HG02610 (cell line): ENCODE results near the gene PLTP.
"Not testable (repeated sequence)": the region's sequence is repeated elsewhere in the genome, so short reads cannot be mapped to it uniquely, and the experiment has no call there.

ENCODE experiments used
- ATAC-seq: cut with Tn5 transposase; IDR thresholded peaks from one replicate; pipeline ENCODE4 v1.9.1; 2021; ENCODE audit warnings: mild to moderate bottlenecking, moderate library complexity; ENCODE audit not compliant: unreplicated experiment

Gene PLTP

DNA sequence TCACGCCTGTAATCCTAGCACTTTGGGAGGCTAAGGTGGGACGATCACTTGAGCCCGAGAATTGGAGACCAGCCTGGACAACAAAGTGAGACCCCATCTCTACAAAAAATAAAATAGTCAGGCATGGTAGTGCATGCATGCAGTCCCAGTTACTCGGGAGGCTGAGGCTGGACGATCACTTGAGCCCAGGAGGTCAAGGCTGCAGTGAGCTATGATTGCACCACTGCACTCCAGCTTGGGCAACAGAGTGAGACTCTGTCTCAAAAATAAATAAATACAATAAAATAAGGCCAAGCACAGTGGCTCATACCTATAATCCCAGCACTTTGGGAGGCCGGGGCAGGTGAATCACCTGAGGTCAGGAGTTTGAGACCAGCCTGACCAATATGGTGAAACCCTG, 10.6 kb downstream of the PLTP start:
- not testable (repeated sequence) for ATAC-seq

DNA sequence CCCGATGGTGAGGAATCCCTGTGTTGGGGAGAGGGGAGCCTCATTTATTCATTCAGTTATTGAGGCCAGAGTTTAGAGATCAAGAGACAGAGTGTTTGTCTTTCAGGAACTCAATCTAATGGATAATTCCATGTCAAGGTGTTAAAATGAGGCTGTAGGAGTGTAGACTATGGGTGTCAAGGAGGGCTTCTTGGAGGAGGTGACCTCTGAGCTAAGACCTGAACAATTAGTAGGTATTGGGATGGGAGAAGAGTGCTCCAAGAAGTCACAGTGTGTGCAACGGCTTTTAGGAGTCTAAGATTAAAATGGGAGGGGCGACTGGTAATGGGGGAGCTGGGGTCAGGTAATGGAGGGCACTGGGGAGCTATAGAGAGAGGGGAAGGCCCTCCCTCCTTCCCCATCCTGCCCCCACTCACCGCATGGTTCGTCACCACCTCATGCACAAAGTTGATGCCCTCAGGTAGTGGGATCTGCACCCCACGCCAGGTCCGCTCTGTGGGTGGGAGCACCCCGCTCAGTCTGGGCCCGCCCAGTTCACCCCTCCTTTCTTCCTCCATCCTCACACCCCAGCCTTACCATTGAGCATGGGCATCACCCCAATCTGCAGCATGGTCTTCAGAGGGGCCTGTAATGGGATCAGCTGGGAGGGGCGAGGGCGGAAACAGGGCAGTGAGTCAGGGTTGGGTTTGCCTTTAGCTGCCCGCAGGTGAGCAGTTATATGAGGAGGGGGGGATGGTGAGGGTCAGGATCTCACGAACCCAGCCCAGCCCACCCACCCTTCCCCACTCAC, 12.7 kb downstream of the PLTP start:
- no peak for ATAC-seq

DNA sequence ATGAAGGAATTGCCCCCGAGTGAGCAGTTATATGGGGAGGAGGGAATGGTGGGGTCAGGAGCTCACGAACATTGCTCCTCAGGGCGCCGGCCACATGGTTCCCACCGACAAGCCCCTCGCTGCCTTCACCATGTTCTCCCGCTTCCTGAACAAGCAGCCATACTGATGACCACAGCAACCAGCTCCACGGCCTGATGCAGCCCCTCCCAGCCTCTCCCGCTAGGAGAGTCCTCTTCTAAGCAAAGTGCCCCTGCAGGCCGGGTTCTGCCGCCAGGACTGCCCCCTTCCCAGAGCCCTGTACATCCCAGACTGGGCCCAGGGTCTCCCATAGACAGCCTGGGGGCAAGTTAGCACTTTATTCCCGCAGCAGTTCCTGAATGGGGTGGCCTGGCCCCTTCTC, 13.7 kb downstream of the PLTP start:
- no peak for ATAC-seq

DNA sequence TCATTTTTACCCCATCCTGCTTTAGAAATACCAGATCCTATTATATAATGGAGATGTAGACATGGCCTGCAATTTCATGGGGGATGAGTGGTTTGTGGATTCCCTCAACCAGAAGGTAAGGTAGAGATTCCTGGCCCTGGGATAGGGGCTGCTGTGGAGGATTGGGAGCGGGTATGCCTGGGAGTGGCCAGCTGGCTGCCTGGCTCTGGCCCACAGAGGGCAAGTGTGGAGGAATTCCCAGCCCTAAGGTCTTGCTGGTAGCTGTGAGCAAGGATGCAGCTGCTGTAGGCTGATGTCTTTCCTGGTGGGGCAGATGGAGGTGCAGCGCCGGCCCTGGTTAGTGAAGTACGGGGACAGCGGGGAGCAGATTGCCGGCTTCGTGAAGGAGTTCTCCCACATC, 14.3 kb downstream of the PLTP start:
- ATAC-seq: no peak

DNA sequence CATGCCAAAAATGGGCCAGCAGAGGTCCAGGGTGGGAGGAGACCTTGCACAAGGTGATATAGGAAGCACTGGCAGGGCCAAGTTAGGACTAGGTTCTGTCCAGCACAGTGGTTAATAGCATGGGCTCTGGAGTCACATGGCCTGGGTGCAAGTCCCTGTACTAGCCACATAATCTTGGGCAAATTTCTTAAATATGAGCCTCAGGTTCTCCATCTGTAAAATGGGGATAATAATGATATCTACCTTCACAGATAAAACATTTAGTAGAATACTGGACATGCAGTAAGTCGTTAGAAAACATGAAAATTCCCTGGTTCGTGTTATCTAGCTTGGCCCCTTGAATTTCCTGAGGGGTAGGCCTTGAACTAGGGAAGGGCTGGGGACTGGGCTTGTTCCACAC, 14.7 kb downstream of the PLTP start:
- ATAC-seq: no peak

DNA sequence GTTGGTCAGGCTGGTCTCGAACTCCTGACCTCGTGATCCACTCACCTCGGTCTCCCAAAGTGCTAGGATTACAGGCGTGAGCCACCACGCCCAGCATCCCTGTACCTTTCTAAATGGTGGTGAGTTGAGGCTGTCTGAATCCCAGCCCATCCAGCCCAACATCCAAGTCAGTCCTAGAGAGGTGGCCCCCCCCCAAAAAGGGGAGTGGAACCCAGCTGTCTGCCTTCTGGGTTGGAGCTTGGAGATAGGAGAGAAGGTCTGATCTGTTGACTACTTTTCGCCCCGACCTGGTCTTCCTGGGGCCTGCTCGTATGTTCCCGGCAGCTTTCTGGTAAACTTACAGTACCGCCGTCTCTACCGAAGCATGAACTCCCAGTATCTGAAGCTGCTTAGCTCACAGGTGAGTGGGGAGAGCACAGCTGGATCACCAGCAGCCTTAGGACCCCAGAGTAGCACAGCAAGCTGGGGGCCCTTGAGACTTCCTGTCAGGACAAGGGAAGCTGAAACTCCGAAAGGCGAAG, 15.3 kb downstream of the PLTP start:
- no peak for ATAC-seq

DNA sequence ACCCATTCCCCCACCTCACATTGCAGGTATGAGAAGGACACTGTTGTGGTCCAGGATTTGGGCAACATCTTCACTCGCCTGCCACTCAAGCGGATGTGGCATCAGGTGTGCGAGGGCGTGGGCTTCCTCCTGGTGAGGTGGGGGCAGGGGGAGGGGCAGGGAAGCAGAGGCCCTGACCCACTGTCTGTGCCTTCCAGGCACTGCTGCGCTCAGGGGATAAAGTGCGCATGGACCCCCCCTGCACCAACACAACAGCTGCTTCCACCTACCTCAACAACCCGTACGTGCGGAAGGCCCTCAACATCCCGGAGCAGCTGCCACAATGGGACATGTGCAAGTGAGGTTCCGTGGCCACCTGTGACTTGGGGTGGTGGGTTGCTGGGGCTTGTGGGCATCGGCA, 17.2 kb downstream of the PLTP start:
- no peak for ATAC-seq

DNA sequence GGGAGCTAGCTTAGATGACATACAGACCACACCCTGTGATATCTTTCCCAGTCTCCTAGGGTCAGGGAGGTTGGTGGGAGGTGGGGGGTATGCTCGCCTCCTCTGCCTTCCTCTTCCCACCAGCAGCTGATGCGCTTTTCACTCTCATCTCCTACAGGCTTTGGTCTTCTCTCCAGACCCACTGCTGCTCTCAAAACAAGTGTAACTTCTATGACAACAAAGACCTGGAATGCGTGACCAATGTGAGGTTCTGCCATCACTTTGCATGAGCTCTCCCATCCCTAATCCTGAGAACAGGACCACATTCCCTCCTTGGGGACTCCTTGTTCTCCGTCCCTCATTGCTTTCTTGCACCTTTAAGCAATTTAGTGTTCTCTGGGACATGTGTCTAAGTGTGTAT, 18.1 kb downstream of the PLTP start:
- ATAC-seq: no peak

DNA sequence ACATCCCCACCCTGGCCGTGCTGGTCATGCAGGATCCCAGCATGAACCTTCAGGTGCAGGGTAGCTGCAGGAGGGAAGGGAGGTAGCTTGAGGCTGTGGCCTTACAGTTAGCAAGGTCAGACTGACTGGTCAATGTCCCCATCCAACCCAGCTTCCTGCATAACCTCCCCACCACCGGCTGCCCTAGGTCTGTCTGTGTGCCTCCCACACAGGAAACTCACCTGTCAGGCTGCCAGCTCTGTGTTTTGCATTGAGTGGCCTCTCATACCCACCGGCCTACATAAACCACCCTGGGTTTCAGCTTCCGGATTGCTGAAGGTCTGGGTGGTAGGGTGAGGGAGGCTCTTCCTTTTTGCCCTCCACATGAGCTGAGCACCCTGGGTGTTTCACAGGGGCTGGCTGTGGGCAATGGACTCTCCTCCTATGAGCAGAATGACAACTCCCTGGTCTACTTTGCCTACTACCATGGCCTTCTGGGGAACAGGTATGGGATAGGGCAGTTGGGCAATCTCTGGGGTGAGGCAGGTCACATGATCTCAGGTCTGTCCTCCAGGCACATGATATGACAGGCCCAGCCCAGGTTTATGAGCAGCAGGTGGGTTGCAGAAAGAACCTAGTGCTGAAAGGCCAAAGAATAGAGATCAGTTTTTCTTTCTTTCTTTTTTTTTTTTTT, 19.0 kb downstream of the PLTP start:
- no peak for ATAC-seq

DNA sequence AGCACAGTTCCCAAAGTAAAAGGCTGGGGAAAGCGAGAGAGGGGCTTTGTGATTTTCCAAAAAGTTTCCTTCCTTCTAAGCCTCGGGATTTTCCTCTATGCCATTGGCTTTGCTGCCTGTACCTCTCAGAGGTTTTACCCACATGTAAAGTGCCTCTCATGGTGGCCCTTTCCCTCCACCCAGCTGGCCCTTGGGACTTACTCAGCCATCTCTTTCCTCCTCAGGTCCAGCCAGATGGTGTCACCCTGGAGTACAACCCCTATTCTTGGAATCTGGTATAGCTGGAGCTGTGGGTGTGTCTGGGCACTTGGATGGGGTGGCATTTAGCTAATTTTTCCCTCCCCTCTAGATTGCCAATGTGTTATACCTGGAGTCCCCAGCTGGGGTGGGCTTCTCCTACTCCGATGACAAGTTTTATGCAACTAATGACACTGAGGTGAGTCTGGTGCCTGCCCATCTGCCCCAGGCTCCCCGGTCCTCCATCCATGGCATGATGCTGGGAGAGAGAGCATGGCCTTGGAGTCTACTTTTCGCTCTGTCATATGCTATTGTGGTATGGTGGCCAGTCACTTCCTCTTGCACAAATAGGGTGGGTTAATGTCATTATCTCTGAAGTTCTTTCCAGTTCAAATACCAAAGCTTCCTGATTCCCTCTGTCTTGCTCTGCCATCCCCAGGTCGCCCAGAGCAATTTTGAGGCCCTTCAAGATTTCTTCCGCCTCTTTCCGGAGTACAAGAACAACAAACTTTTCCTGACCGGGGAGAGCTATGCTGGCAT, 19.7 kb downstream of the PLTP start:
- no peak for ATAC-seq

DNA sequence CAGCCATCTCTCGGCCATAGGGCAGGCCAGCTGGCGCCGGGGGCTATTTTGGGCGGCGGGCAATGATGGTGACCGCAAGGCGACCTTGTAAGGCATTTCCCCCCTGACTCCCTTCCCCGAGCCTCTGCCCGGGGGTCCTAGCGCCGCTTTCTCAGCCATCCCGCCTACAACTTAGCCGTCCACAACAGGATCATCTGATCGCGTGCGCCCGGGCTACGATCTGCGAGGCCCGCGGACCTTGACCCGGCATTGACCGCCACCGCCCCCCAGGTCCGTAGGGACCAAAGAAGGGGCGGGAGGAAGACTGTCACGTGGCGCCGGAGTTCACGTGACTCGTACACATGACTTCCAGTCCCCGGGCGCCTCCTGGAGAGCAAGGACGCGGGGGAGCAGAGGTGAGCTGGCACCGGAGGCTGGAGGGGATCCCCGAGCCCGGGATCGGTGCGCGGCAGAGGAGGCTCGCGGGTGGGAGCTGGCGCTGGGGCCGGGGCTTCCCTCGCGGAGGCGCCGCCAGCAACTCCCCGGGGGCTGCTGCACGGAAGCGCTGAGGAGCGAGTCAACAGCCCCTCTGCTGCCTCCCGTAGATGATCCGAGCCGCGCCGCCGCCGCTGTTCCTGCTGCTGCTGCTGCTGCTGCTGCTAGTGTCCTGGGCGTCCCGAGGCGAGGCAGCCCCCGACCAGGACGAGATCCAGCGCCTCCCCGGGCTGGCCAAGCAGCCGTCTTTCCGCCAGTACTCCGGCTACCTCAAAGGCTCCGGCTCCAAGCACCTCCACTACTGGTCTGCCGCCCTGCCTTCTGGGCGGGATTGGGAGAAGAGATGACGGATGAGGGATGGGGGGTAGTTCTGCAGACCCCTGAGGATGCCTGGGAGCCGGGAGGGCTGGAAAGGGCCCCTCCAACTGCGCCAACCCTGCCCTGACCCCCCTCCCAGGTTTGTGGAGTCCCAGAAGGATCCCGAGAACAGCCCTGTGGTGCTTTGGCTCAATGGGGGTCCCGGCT, 20.7 kb downstream of the PLTP start, which contains the start of the genes CTSA and NEURL2:
Gene CTSA (plus strand): TSS at position 351 of the 999 bp plus-strand sequence. CDS start 234 bp downstream, at position 585.
Gene NEURL2 (minus strand): TSS at position 224 of the 999 bp plus-strand sequence. CDS start 217 bp downstream, at position 7.
- peak; percentile 77 for ATAC-seq

DNA sequence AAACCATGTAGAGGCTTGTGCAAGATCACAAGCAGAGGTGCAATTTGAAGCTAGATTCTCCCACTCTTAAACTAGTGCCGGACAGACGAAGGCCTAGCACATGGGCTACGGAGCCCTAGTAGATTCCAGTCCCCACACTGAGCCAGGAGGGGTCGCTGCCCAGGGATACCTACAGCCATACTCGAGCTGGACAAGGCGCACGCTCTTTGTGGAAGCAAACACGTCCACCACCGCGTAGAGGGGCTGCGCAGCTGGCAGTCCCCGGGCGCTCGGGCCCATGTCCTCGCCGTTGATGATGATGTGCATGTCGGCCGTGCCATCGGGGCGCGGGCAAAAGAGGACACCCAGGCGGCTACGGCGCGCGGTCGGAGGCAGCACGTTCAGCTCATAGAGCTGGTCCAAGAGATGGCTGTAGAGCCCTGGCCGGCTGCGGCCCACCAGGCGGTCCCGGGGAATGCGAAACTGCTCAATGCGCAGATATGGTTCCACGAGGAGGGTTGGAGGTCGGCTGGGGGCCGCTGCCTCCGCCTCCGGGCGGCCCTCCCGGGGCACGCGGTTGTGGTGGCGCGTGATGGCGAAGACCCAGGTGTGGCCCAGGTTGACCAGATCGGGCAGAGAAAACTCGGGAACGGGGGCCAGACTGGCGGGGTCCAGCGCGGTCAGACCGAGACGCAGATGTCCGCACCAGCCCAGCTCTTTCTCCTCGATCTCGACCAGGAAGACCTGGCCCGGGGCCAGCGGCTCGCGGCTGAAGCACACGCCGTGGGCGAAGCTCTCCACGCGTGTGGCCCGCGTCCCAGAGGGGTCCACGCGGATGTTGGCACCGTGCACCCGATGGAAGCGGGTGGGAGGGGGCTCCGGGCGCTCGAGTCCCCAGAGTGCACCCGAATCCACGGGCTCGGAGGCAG, 21.6 kb downstream of the PLTP start:
- no peak for ATAC-seq

DNA sequence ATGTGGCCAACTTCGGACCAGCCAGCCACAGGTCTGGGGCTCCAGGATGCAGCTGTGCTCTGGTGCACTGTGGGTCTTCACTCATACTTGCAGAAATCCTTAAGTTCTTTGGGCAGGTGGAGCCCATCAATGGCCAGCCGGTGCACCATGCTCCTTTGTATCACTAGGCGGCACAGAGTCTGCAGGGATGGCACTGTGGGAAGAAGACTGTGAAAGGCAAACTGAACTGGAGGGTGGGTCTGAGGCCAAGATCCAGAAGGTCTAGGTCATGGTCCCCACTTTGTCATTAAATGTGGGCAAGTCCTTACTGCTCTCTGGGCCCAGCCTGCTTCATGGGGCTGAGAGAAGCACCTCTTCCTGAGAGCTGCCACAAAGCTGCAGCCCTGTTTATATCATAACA, 23.3 kb downstream of the PLTP start:
- no peak for ATAC-seq

DNA sequence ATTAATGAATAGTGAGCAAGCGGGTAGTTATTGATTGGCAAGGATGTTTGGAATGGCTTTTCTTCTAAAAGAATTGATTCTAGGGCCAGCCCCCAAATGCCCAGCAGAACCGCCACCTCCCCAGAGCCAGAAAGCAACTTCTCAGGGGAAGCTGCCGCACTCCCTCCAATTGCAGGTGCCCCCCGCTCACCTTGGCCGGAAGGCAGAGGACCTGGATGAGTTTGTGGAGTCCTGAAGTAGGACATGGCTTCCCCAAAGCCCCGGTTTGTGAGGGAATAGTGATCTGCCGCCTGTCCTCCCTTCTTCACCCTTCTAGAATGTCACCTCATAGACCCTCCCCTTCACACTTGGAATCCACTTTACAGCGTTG, 24.6 kb downstream of the PLTP start, which contains the start of gene SPATA25:
Gene SPATA25 (minus strand): TSS at position 277 of the 370 bp plus-strand sequence. CDS start 32 bp downstream, at position 245.
- no peak for ATAC-seq

DNA sequence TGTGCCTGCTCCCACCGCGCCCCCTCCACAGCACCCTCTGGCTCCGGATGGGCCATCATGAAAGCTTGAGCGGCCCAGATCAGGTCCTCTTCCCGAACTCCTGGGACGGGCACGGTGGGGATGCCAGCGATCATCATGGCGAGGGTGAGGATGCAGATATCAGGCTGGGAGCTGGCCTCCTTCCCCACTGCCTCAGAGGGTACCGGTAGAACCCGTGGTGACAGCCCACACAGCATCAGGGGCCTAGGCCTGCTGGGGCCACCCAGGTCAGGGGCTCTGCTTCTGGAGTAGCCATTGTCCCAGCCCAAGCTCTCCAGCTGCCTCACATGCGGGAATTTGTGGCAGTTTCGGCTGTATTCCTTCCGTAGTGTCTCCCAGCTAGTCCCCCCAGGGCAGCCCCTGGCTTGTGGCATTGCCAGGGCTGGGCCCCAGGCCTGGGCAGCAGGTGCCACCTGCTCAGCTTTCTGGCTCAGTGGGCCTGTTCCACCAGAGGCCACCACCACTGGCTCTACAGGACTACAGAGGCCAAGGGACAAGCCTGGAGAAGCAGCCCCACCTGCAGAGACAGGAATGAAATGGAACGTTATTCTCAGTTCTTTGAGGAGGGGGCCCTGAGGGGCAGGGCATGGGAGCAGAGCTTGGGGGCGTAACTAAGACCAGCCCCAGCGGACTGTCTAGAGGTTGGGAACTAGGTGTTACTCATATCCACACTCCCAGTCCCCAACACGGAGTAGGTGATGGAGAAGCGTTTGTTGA, 25.2 kb downstream of the PLTP start:
- ATAC-seq: no peak

DNA sequence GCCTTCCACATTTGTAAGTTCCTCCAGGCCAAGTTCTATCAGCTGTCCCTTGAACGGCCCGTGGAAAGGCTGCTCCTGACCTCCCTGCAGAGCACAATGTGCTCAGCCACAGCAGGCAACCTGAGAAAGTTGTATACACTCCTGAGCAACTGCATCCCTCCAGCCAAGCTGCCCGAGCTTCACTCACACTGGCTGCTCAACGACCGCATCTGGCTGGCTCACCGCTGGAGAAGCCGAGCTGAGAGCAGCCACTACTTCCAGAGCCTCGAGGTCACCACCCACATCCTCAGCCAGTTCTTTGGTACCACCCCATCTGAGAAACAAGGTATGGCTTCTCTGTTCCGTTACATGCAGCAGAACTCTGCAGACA, 28.9 kb downstream of the PLTP start:
- no peak for ATAC-seq

DNA sequence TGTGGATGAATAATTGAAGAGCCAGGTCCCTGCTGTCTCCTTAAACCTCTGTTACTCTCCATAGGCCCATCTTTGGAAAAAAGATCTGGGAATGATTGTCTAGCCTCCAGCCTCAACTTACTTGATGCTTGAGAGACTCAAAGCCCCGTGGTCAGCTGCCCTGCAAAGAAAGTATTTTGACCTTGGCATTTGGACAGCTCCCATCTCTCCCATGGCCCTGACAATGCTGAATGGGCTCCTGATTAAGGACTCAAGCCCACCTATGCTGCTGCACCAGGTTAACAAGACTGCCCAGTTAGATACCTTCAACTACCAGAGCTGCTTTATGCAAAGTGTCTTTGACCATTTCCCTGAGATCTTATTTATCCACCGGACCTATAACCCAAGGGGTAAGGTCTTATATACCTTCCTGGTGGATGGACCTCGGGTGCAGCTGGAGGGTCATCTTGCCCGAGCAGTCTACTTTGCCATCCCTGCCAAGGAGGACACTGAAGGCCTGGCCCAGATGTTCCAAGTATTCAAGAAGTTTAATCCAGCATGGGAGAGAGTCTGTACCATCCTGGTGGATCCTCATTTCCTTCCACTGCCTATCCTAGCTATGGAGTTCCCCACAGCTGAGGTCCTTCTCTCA, 29.4 kb downstream of the PLTP start:
- ATAC-seq: no peak
